ENCODE data around the gene JMJD8.
A peak's percentile ranks its signal among the peaks of the same experiment; 100 is the strongest.

Gene JMJD8, protein sequence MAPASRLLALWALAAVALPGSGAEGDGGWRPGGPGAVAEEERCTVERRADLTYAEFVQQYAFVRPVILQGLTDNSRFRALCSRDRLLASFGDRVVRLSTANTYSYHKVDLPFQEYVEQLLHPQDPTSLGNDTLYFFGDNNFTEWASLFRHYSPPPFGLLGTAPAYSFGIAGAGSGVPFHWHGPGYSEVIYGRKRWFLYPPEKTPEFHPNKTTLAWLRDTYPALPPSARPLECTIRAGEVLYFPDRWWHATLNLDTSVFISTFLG

DNA sequence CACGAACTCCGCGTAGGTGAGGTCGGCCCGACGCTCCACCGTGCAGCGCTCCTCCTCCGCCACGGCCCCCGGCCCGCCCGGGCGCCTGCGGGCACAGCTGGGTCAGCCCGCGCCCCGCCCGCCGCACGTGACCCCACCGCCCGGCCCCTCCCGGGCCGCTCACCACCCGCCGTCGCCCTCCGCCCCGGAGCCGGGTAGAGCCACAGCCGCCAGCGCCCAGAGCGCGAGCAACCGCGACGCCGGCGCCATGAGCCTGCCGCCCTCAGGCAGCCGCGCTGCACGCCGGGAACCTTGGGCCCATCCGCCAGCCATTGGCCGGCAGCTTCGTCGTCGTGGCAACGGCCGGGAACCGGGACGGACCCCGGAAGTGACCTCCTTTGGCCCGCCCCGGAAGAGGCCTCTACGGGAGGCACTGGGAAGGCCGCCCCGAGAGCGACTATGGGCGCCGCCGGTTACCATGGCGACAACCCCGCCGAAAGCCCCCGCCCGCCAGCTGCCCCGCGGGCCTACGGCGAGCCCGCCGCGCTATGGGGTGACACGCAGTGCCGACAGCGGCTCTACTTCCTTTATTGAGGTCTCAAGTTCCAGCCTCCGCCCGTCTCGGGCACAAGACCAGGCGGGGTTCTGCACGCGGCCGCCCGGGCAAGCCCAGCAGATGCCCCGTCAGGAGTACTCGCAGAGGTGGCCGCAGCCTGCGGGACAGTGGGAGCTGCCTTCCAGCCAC lies at the start of gene JMJD8:
Gene JMJD8 (minus strand): TSS at position 264 of the 724 bp plus-strand sequence. CDS start 15 bp downstream, at position 249.
- peak; percentile 96 for DNase-seq (ENCODE audit: low spot score)

DNA sequence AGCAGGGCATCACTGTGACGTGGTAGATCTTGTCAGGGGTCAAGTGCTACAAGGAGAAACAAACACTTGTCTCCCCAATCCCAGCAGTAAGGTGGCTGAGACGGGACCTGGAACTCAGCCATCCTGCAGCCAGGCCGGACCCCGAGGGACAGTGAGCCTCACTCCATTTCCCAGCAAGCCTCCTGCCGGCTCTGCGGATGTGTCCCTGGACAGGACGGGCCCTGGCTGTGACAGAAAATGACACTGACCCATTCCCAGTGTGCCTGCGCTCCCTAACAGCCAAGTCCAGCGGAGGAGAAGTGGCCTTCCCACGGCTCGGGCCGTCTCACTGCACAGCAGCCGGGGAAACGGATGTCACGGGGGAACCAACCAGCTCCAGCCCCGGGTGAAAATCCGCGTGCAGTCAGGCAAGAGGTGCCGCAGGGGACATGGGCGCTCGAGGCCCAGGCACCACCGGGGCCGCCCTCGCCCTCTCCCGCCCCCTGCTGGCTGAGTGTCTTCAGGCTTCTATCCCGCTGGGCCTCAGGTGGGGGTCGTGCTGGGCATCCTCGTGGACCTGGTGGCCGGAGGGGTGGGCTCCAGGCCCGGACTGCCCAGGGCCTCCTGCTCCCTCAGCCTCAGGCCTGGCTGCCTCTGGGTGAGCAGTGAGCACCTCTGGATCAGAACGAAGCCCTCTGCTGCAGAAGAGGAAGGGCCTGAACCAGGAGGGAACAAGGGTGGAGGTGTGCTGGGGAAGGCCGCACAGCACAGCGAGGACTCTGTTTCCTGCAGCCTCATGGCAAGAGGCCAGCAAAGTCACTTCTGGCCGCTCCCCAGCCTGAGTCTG lies 49.5 kb upstream of the JMJD8 start:
- no peak for DNase-seq (ENCODE audit: low spot score)

DNA sequence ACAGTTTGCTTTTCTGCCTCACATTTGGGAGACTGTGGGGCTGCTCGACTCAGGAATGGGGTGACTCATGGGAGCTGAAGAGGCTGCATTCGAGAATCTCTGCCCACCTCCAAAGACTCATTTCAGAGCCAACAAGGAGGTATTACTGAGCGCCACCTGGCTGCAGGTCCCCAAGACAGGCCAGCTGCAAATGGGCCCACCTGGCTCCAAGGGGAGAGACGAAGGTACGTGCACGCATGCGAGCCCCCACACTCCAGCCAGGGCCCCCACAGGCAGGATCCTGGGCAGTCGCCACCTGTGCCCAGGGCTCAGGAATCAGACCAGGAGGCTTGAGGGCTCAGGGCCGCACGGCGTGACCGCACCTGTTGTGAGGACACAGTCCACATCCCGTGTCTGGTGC lies 48.8 kb upstream of the JMJD8 start:
- no peak for DNase-seq (ENCODE audit: low spot score)

DNA sequence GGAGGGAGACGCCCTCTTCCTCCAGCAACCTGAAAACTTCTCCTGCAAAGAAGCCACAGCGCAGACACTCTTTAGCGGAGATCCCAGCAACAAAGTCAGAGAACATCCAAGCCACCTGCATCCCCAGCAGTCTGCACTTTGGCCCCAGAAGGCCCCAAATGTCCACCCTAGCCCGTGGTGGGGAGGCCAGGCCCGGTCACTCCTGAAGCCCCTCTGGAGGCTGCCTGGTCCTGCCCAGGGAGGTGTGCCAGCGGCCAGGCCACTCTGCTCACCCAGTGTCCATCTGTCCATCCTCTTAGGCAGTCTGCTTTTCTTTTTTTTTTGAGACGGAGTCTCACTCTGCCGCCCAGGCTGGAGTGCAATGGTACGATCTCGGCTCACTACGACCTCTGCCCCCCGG lies 48.2 kb upstream of the JMJD8 start:
- no peak for DNase-seq (ENCODE audit: low spot score)

DNA sequence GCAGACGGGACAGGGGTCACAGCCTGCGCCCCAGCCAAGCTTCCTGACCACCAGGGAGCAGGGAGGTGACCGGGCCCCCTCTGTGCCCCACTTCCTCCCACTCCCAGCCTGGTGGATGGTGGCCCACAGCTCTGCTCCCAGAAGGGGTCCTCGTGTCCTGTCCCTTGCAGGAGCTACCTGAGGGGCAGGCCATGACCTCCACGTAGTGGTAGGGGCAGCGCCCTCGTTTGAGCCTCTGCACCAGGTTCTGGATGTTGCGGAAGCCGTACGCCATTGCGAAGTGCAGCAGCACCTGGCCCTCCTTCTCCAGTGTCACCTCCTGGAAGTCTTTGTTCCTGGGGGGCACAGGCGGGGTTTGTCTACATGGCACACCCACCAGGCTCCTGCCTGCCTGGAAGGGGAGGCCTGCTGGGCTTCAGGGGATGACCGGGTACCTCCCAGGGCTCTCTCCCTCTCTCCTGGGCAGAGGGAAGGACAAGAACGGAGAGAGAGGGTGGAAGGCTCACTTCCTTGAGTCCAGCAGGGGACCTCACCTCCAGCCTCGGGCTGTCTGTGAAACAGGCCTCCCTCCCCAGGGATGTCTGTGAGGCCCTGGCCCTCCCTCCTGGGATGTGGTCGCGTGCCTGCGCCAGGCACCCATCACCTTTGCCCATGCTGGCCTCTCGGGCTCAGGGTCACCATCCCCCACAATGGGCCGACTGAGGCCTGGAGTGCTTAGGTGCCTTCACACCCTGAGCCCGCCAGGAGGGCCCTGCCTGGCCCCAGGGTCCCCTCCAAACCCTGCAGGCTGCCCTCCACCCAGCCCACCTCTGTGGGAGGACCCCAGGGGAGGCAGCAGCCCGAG lies 46.8 kb upstream of the JMJD8 start:
- no peak for DNase-seq (ENCODE audit: low spot score)

DNA sequence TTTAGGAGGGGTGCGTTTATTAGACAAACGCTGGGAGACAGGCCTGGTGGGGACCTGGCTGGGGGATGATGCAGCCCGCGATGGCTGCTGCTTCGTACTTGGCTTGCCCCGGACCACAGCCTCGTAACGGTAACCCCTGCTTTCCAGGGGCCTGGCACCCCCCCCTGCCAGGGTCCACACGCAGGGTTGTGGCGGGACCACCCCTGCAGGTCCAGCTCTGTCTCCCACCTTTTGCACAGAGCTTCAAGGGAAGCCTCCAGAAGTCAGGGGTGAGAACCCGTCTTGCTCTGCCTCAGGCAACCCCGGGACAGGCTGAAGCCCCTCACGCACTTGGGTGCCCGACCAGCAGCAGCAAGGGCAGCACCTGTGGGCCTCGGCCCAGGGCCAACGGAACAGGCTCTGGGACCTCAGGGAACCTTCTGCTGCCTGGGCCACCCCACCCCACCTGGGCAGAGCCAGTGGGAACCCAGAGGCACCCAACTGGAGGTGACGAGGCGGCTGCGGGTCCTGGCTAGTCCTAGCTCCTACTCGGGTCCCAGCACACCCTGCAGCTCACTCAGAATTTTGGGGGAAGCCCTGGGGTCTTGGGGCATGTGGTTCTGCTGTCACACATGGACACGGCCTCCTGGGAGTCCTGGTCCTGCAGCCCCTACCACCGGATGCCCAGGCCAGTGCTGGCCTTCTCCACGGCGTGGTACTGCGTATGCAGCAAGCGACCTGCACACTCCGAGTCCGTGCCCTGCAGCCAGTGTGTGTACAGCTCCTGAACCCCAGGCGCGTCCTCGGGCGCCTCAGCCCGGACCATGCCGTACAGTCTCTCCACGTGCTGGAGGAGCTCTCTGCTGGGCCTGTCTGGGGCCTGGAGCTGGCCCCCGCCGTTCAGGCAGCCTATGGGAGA lies 45.9 kb upstream of the JMJD8 start:
- no peak for DNase-seq (ENCODE audit: low spot score)

DNA sequence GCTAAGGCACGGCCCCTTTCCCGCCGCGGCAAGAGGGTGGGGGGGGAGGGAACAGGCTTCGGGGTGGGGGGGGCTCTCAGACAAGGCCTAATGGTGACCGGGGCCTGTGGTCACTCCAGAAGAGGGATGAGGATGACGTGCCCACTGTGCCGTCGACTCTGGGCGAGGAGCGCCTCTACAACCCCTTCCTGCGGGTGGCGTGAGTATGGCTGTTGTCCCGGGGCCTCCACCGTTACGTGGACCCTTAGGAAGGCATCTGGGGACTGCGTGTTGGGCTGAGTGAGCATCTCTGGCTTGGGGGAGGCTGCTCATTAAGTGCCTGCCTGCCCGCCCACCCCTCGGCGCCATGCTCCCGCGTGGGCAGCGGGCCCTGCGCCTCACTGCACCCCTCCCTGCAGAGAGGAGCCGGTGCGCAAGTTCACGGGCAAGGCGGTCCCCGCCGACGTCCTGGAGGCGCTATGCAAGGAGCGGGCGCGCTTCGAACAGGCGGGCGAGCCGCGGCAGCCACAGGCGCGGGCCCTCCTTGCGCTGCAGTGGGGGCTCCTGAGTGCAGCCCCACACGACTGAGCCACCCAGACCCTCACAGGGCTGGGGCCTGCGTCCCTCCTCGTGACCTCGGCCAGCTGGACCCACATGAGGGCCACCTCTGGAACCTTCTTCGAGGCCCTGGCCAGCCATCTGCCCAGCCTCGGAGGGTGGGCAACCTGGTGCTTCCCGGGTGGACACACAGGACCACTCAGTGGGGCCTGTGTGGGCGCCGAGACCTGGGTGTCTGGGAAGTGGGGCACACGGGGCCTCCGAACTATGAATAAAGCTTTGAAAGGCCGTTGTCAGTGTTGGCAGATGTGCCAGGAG lies 45.0 kb upstream of the JMJD8 start:
- no peak for DNase-seq (ENCODE audit: low spot score)

DNA sequence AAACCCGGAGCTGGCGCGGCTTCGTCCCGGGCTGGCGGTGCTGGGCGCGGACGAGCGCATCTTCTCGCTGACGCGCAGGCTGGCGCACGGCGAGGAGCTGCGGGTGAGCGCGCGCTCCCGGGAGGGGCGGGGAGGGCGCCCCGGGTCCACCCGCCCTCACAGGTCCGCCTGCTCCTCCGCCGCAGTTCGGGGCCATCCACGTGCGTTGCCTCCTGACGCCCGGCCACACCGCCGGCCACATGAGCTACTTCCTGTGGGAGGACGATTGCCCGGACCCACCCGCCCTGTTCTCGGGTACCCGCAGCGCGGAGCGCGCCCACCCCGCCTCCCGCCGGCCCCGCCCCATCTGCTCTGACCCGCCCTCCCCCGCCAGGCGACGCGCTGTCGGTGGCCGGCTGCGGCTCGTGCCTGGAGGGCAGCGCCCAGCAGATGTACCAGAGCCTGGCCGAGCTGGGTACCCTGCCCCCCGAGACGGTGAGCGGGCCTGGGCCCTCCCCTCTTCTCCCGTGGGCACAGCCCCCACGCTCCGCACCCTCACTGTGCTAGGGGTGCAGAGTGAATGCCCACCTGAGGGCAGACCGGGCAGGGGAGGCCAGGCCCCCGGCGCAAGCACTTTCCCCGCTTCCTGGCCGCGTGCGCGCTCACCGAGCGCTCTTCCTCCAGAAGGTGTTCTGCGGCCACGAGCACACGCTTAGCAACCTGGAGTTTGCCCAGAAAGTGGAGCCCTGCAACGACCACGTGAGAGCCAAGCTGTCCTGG lies 44.2 kb upstream of the JMJD8 start:
- peak; percentile 87 for DNase-seq (ENCODE audit: low spot score)

DNA sequence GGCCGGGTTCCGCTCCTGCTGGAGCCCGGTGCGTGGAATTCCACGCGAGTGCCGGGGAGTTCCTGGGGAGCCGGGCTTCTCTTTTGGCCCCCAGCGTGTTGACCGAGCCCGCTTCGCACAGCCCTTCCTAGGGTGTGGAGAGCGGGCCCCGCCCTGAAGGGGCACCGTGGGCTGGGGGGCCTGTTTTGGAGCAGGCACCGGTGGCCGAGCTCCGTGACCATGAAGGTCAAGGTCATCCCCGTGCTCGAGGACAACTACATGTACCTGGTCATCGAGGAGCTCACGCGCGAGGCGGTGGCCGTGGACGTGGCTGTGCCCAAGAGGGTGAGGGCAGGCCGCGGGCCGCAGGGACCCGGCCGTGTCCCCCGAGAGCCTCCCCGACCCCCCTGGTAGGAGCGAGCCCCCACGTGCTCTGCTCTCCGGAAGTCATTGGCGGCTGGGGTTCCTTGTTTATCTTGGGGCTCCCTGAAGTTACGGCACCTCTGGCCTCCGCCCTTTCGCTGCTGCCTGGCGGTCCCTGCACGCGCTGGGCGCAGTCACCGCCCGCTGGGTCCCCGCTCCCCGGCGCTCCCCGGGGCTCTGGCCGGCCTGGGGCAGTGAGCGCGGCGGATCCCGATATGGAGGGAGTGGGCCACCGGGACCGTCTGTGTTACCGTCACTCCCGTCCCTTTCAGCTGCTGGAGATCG lies 43.3 kb upstream of the JMJD8 start:
- no peak for DNase-seq (ENCODE audit: low spot score)

DNA sequence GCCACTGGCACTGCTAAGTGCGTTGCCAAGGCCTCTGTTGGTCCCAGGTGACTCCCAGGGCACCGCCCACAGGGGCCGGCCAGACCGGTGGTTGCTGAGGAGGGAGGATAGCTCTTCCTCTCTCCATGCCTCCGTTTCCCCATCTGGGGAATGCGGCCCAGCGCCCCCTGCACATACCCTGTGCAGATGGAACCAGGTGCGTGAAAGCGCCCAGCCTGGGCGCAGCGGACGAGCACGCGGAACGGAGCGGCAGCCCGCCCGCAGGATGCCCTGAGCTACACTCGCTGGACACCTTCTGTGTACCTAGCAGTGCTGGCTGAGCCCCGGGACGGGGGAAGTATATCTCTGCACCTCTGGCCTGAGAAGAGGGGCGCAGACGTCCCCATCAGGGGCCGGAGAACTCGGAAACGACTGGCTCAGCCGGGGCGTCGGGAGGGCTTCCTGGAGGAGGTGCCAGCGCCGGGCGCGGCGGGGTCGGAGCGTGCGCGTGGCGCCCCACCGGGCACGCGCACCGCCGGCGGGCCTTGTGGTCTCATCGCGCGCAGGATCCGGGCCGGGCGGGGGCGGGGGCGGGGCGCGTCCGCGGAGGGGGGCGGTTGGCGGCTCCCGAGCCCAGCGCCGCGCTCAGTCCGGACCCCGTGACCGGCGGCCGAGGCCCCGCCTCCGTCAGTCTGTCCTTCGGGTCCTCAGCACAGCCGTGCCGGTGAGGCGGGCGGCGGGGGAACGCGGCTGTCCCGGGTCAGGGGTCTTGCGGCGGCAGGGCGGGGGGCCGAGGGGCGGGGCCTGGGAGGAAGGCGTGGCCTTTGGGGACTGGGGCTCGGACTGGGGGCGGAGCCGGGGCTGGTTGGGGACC lies 42.5 kb upstream of the JMJD8 start, which contains the start of the genes CCDC78 and HAGHL:
Gene CCDC78 (minus strand): TSS at position 6 of the 853 bp plus-strand sequence. CDS start 76 bp downstream, outside the sequence.
Gene HAGHL (plus strand): TSS at position 669 of the 853 bp plus-strand sequence. CDS start 404 bp downstream, outside the sequence.
- DNase-seq (ENCODE audit: low spot score): peak; percentile 52

DNA sequence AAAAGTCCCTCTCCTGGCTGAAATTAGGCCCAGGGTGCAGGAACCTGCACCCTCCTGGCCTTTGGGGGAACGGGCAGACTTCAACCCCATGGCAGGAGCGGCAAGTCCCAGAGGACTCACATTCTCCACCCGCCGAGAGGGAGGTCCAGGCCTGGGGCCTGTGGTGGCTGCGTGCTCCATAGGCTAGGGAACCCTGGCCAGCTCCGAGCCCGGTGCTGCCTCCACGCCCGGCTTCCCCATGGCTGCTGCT lies 42.0 kb upstream of the JMJD8 start:
- no peak for DNase-seq (ENCODE audit: low spot score)

DNA sequence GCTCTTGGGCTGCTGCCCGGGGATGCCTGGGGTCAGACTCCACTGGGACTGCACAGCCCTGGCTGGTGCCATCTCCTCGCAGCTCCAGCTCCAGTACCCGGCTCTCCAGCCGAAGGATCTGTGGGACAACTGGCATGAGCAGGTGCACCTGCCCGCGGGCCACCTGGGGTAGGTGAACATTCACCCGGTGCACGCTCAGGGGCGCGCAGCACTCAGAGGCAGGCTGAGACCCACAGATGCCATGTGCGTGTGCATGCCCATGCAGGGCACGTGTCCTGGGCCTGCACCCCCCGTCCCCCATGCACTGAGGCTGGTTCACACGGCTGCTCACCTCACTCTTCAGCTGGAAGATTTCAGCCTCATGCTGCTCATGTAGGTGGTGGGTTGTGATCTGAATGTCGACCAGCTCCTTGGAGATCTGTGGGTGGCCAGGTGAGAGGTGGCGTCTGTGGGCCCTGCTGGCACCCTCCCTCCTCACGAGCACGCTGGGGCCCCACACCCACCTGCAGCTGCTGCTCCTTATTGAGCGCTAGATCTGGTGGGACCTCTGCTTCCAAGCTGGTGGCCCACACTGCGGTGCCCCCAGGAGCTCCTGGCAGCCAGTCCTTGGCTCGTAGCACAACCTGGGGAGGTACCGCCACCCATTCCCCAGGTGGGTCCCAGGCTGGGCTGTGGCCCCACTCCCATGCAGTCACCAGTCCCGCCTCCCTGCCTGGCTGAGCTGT lies 41.5 kb upstream of the JMJD8 start:
- no peak for DNase-seq (ENCODE audit: low spot score)

DNA sequence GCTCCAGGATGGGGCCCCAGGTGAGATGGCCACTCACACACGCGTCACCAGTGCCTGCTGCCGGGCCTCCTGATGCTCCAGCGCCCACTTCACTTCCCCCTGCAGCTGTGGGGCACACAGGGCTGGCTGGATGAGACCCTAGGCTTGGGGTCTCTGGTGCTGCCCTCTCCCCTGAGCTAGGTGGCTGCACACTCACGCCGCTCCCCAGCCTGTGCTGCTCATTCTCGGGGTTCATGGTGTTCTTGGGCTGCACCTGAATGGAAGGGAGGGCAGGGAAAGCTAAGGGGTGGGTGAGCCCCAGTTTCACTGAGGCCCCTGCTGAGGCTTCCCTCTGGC lies 40.9 kb upstream of the JMJD8 start:
- no peak for DNase-seq (ENCODE audit: low spot score)

DNA sequence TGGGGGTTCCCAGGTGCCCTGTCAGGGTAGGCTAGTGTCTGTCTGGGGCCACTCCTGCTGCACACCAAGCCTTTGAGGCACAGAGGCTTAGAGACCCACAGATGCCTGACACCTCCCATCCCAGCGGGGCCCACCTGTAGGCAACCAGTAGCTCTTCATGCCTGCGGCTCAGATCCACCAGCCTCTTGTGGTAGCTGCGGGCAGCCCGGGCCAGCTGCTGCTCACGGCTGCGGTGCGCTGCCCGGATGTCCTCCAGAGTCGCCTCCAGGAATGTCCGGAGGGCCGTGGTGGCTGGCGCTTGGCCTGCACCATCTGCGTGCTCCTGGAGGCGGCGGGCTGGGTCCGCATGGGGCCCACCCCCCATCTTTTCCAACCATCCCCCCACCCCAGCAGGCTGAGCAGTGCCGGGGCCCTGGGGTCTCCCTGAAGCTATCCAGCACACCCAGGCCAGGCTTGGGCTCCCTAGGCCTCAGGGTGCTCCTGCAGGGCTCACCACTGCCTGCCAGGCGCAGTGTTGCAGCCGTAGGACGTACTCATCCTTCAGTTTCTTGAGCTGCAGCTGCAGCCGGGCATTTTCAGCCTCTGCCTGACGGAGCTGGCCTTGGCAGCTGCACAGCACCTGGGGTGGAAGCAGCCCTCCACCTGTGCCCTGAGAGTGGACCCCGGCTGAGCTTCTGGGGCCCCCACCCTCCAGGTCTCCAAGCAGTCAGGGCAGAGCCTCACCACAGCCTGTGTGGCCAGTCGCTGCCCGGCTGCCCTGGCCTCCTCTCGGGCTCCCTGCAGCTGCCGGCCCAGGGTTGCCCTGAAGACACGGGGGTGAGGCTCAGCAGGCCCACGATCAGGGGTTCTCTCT lies 40.3 kb upstream of the JMJD8 start:
- no peak for DNase-seq (ENCODE audit: low spot score)

DNA sequence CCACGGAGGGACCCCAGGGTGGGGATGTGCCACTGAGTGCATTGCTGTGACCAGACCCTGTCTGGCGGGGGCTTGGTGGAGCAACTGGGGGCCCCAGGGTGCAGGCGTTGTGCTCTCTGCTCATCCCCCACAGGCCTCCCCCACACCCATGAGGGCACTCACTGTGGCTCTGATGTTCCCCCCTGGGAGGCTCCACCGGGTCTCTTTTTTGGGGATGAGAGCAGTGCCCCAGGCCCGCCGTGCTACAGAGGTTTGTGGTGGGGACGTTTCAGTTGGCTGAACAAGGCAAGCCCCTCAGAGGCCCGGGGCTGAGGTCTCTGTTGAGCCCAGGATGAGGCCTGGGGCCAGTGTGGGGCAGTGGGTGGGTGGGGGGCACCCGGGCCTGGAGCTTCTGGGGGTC lies 39.6 kb upstream of the JMJD8 start:
- DNase-seq (ENCODE audit: low spot score): no peak
